Keratinocyte (primary cell): ENCODE results near the gene PARD3. TPM values are rescaled to one million over a fixed set of nuclear protein-coding genes. Genes with fewer than 3 reads are reported as not detected.

Experiments
- DNase-seq: peaks from one replicate; pipeline ENCODE4 v3.0.0-alpha.2; 2011; ENCODE audit warnings: low read depth, missing footprints, low spot score
- FAIRE-seq: peaks from 2 replicates; lab custom pipeline; 2011; peaks lifted over from hg19 to GRCh38; lab: Jason Lieb, UNC
- H2AFZ ChIP-seq: 2 replicates; pipeline ENCODE4 v1.6.0; 2012; ENCODE audit warnings: low read length, control low read depth, inconsistent platforms; ENCODE audit not compliant: control insufficient read depth
- H3K27ac ChIP-seq: 2 replicates; pipeline ENCODE4 v1.5.1; 2011; ENCODE audit warnings: low read length; ENCODE audit not compliant: control insufficient read depth, insufficient read depth
- H3K27me3 ChIP-seq: 3 replicates; pipeline ENCODE4 v1.6.0; 2011; ENCODE audit warnings: low read length; ENCODE audit not compliant: control insufficient read depth, insufficient read depth; ENCODE audit errors: extremely low read depth
- H3K36me3 ChIP-seq, 2 experiments: 2 replicates in 1 of 2; 3 replicates in 1 of 2; pipeline ENCODE4 v1.5.1; 2011; ENCODE audit warnings: low read length in 2 of 2, mild to moderate bottlenecking in 1 of 2; ENCODE audit not compliant: control insufficient read depth in 2 of 2, insufficient read depth in 2 of 2; ENCODE audit errors: extremely low read depth in 1 of 2
- H3K4me1 ChIP-seq: 3 replicates; pipeline ENCODE4 v1.5.1; 2011; ENCODE audit warnings: low read length; ENCODE audit not compliant: control insufficient read depth, insufficient read depth; ENCODE audit errors: extremely low read depth
- H3K4me2 ChIP-seq: 3 replicates; pipeline ENCODE4 v1.6.0; 2011; ENCODE audit warnings: low read depth, low read length; ENCODE audit not compliant: control insufficient read depth, insufficient read depth; ENCODE audit errors: extremely low read depth
- H3K4me3 ChIP-seq, 3 experiments: fragments of 200-600 bp in 1 of 3; sonication (generic) in 1 of 3; 2 replicates in 2 of 3; 3 replicates in 1 of 3; pipeline ENCODE4 v1.5.1; 2011 to 2016; ENCODE audit warnings: low read length in 3 of 3, mild to moderate bottlenecking in 3 of 3, control low read depth in 2 of 3, inconsistent platforms in 1 of 3, low read depth in 1 of 3, mixed read lengths in 1 of 3, mixed run types in 1 of 3, moderate library complexity in 1 of 3; ENCODE audit not compliant: control insufficient read depth in 2 of 3, insufficient read depth in 2 of 3; ENCODE audit errors: extremely low read depth in 1 of 3
- H3K79me2 ChIP-seq: 2 replicates; pipeline ENCODE4 v1.6.0; 2012; ENCODE audit warnings: low read length; ENCODE audit not compliant: control insufficient read depth, insufficient read depth
- H3K9ac ChIP-seq: 3 replicates; pipeline ENCODE4 v1.6.0; 2011; ENCODE audit warnings: low read length; ENCODE audit not compliant: control insufficient read depth, insufficient read depth; ENCODE audit errors: extremely low read depth
- H3K9me1 ChIP-seq: 3 replicates; pipeline ENCODE4 v1.6.0; 2011; ENCODE audit warnings: low read length; ENCODE audit not compliant: control insufficient read depth, insufficient read depth; ENCODE audit errors: extremely low read depth
- H3K9me3 ChIP-seq: 2 replicates; pipeline ENCODE4 v1.5.1; 2012; ENCODE audit warnings: low read depth, low read length; ENCODE audit not compliant: control insufficient read depth
- H4K20me1 ChIP-seq: 3 replicates; pipeline ENCODE4 v1.6.0; 2011; ENCODE audit warnings: low read length; ENCODE audit not compliant: control insufficient read depth, insufficient read depth; ENCODE audit errors: extremely low read depth
- CTCF ChIP-seq, 3 experiments: IDR thresholded peaks in 1 of 3; conservative IDR thresholded peaks in 1 of 3; optimal IDR thresholded peaks in 1 of 3; 2 replicates in 2 of 3; 3 replicates in 1 of 3; pipeline versions ENCODE3 to v1.5.1; 2011; ENCODE audit warnings: low read length in 3 of 3, mild to moderate bottlenecking in 3 of 3, moderate library complexity in 2 of 3, control low read depth in 1 of 3, inconsistent platforms in 1 of 3; ENCODE audit not compliant: insufficient read depth in 2 of 3; ENCODE audit errors: extremely low read depth in 1 of 3
- EZH2 ChIP-seq: IDR thresholded peaks from one replicate; pipeline ENCODE4 v1.6.1; 2012; ENCODE audit warnings: inconsistent platforms, mild to moderate bottlenecking, low read length, moderate library complexity
- dilution Hi-C: fragments of 300-500 bp; cut with MboI; formaldehyde crosslinking; loops from one replicate; pipeline ENCODE4 v1.7.0; 2020; ENCODE audit warnings: low sequenced_read_pairs; ENCODE audit not compliant: extremely low pct_ligation_motif_present
- polyA plus RNA-seq, 5 experiments: library from polyadenylated mRNA; depleted of rRNA in 3 of 5; stranded (reverse) in 3 of 5; stranded (forward) in 1 of 5; unstranded in 1 of 5; fragments of >200 nt; gene quantifications; 1 replicate in 1 of 5; 2 replicates in 3 of 5; 3 replicates in 1 of 5; pipeline versions ENCODE4 v1.2.1 to v1.2.3, GENCODE V29; 2011 to 2012; ENCODE audit warnings: missing spikeins in 2 of 5, low read depth in 1 of 5, low replicate concordance in 1 of 5

The PARD3 gene
- polyA plus RNA-seq, 1 donor (not counting 4 experiments of a cell fraction or from before 2014, with no cell fraction given), result 46.4 TPM

DNA sequence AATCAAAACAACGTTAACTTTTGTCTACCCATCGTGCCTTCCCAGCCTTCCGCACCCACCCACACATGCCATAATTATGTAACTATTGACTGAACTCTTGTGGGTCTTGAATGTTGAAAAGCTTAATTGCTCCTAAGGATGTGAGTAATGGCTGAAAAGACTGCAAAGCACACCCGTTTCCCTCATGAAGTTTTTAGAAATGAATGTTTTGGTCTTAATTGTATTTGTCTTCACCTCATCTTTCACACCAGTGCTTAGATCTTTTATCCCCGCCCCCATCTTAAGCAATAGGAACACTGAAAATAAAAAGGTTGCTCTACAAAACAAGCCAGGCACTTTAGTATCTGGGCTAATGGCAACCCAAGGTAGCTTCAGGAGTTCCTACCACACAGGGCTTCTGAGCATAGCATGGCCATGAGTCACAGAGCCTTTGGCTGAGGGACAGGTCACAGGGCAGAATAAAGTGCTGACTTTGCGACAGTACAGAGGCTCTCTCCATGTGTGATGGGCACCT, 690.5 kb downstream of the PARD3 start:
- Histone ChIP-seq H3K4me3 (no peak overlapping the region), H3K9me1 (no peaks in the 10 kb centered on the region), H4K20me1 (no peaks in the 10 kb centered on the region), H3K9ac (no peak overlapping the region), H2AFZ (no peak overlapping the region), H3K79me2 (no peaks in the 10 kb centered on the region), H3K27ac (no peak overlapping the region), H3K27me3 (no peaks in the 10 kb centered on the region), H3K4me1 (peaks cover 7% of the 10 kb centered on the region), H3K4me2 (no peak overlapping the region), H3K36me3 (no peaks in the 10 kb centered on the region), H3K9me3 (no peaks in the 10 kb centered on the region)
- dilution Hi-C loops, result no loop called here
- TF ChIP-seq CTCF (optimal IDR thresholded peaks at IDR 0.05 in 1 of 3, IDR thresholded peaks at IDR 0.05 in 1 of 3, conservative IDR thresholded peaks at IDR 0.05 in 1 of 3; ENCODE audit: extremely low read depth in 1 of 3, insufficient read depth in 2 of 3, low read length in 3 of 3), result no peak
- no peak for TF ChIP-seq EZH2
- FAIRE-seq (no peak), DNase-seq (no peak)

DNA sequence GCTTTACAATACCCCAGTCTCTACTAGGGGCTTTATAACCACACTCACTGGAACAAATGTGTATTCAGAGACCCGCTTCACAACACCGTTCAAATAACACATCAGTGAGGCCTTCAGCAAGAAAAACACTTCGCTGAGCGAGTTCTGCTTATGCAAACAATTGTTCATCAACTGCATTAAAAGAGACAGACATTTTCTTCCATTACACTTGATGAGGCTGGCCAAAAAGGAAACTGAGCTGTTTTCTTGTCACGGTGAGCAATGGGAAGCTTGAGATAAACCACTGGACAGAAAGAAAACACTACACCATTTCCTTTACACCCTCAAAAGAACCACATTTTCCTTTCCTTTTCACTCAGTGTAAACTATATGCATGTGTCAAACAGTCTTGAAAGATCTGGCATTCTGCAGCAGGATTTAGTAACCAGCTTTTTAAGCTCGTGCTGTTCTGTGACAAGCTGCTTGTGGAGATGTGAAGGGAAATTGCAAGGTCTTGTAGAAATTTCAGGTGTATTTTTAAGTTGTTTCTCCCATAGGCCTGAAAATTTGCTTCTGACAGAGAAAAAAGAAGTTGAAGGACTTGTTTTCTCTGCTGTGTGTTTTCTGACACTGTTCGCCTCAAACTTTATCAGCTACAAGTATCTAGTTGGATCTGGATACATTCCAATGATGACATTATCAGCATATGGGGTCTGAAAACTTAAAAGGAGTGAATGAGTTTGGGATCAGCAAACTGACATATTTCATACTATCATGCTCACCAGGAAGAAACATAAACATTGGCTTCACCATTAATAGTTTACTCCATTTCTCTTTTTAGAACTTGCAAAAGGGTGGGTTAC, 693.1 kb downstream of the PARD3 start:
- DNase-seq (no peak), FAIRE-seq (no peak)
- TF ChIP-seq EZH2, result no peak
- no peak for TF ChIP-seq CTCF (optimal IDR thresholded peaks at IDR 0.05 in 1 of 3, IDR thresholded peaks at IDR 0.05 in 1 of 3, conservative IDR thresholded peaks at IDR 0.05 in 1 of 3; ENCODE audit: extremely low read depth in 1 of 3, insufficient read depth in 2 of 3, low read length in 3 of 3)
- Histone ChIP-seq H3K9me1 (no peaks in the 10 kb centered on the region), H2AFZ (no peak overlapping the region), H3K4me1 (peaks cover 4% of the 10 kb centered on the region), H3K9me3 (no peaks in the 10 kb centered on the region), H3K4me3 (no peak overlapping the region), H3K79me2 (no peaks in the 10 kb centered on the region), H3K27me3 (no peaks in the 10 kb centered on the region), H3K36me3 (no peaks in the 10 kb centered on the region), H3K27ac (no peak overlapping the region), H4K20me1 (no peaks in the 10 kb centered on the region), H3K9ac (no peak overlapping the region), H3K4me2 (no peak overlapping the region)
- dilution Hi-C loops, result no loop called here
